ENCODE measurements around the gene AGPAT3. TPM values are rescaled to one million over a fixed set of nuclear protein-coding genes. Genes with fewer than 3 reads are reported as not detected.
A peak's percentile ranks its signal among the peaks of the same experiment; 100 is the strongest.

AGPAT3 gene
- polyA plus RNA-seq, 1 donor from 2014 or later: 8.8 TPM

GRCh38 chr21:43847301-43847700 is 17.7 kb upstream of the AGPAT3 start:
- no peaks in the 10 kb centered on the region for H3K36me3 Mint-ChIP-seq

GRCh38 chr21:43848771-43849170 is 16.3 kb upstream of the AGPAT3 start:
- Mint-ChIP-seq H3K4me3 (no peak overlapping the region), H3K27ac (no peak overlapping the region), H3K36me3 (no peaks in the 10 kb centered on the region), H3K9me3 (peaks cover 0 to 7% (median 1%) of the 10 kb centered on the region in 3 donors), H3K27me3 (no peaks in the 10 kb centered on the region), H3K4me1 (no peaks in the 10 kb centered on the region)

More at GRCh38 chr21:43847301-43847700, 17.7 kb upstream of the AGPAT3 start:
- peak overlapping the region in 1 of 3 donors; percentile 20 for H3K27ac Mint-ChIP-seq
- no peak overlapping the region for H3K4me3 Mint-ChIP-seq
- H3K4me1 Mint-ChIP-seq: peaks cover 4 to 5% (median 4%) of the 10 kb centered on the region in 3 donors
- peaks cover 0 to 7% (median 1%) of the 10 kb centered on the region in 3 donors for H3K9me3 Mint-ChIP-seq
- H3K27me3 Mint-ChIP-seq: no peaks in the 10 kb centered on the region

GRCh38 chr21:43849532-43850299 is 15.3 kb upstream of the AGPAT3 start:
- Mint-ChIP-seq H3K27ac (no peak overlapping the region), H3K9me3 (peaks cover 0 to 7% (median 1%) of the 10 kb centered on the region in 3 donors), H3K4me1 (peaks cover 0 to 2% (median under 1%) of the 10 kb centered on the region in 3 donors), H3K4me3 (no peak overlapping the region), H3K36me3 (no peaks in the 10 kb centered on the region), H3K27me3 (no peaks in the 10 kb centered on the region)

- Mint-ChIP-seq H3K4me1 (peaks cover 3 to 9% (median 5%) of the 10 kb centered on the region in 3 donors), H3K36me3 (no peaks in the 10 kb centered on the region), H3K4me3 (no peak overlapping the region), H3K9me3 (peaks cover 0 to 7% (median 1%) of the 10 kb centered on the region in 3 donors), H3K27me3 (peaks cover 2% of the 10 kb centered on the region), H3K27ac (no peak overlapping the region)
Measured at GRCh38 chr21:43850728-43851295, 14.2 kb upstream of the AGPAT3 start.

- Mint-ChIP-seq H3K36me3 (no peaks in the 10 kb centered on the region), H3K4me1 (peaks cover 3 to 13% (median 5%) of the 10 kb centered on the region in 3 donors), H3K4me3 (no peak overlapping the region), H3K27ac (no peak overlapping the region), H3K9me3 (peaks cover 0 to 7% (median 1%) of the 10 kb centered on the region in 3 donors), H3K27me3 (peaks cover 5% of the 10 kb centered on the region)
Measured at GRCh38 chr21:43851593-43851992, 13.4 kb upstream of the AGPAT3 start.

- no peak overlapping the region for H3K27ac Mint-ChIP-seq
- peak overlapping the region in 1 of 4 donors; percentile 32 for H3K4me3 Mint-ChIP-seq
- no peaks in the 10 kb centered on the region for H3K36me3 Mint-ChIP-seq
- peaks cover 3 to 13% (median 5%) of the 10 kb centered on the region in 3 donors for H3K4me1 Mint-ChIP-seq
- H3K27me3 Mint-ChIP-seq: peaks cover 6% of the 10 kb centered on the region
- H3K9me3 Mint-ChIP-seq: peaks cover 0 to 7% (median 1%) of the 10 kb centered on the region in 3 donors
Measured at GRCh38 chr21:43853851-43854772, 10.9 kb upstream of the AGPAT3 start.

GRCh38 chr21:43854773-43855633 is 10.0 kb upstream of the AGPAT3 start:
- Mint-ChIP-seq H3K36me3 (no peaks in the 10 kb centered on the region), H3K4me3 (peak overlapping the region in 3 of 4 donors; percentile 28 to 54 (median 32)), H3K27me3 (peaks cover 6% of the 10 kb centered on the region), H3K4me1 (peaks cover 3 to 13% (median 5%) of the 10 kb centered on the region in 3 donors), H3K9me3 (peaks cover 0 to 7% (median 1%) of the 10 kb centered on the region in 3 donors), H3K27ac (peak overlapping the region in 2 of 3 donors; percentile 53 to 71)

GRCh38 chr21:43855955-43856354 is 9.1 kb upstream of the AGPAT3 start:
- Mint-ChIP-seq H3K4me1 (peaks cover 3 to 13% (median 5%) of the 10 kb centered on the region in 3 donors), H3K27me3 (peaks cover 6% of the 10 kb centered on the region), H3K36me3 (no peaks in the 10 kb centered on the region), H3K4me3 (peak overlapping the region in 1 of 4 donors; percentile 52), H3K27ac (no peak overlapping the region), H3K9me3 (peaks cover 0 to 3% (median 1%) of the 10 kb centered on the region in 3 donors)

- Mint-ChIP-seq H3K27me3 (peaks cover 8% of the 10 kb centered on the region), H3K36me3 (no peaks in the 10 kb centered on the region), H3K9me3 (no peaks in the 10 kb centered on the region), H3K4me1 (peaks cover 5 to 18% (median 17%) of the 10 kb centered on the region in 3 donors), H3K4me3 (no peak overlapping the region), H3K27ac (peak overlapping the region in 1 of 3 donors; percentile 45)
Measured at GRCh38 chr21:43858806-43859648, 6.0 kb upstream of the AGPAT3 start.

- Mint-ChIP-seq H3K27ac (peak overlapping the region in 1 of 3 donors; percentile 45), H3K27me3 (peaks cover 8% of the 10 kb centered on the region), H3K36me3 (no peaks in the 10 kb centered on the region), H3K4me3 (peak overlapping the region in 1 of 4 donors; percentile 38), H3K4me1 (peaks cover 5 to 17% (median 15%) of the 10 kb centered on the region in 3 donors), H3K9me3 (no peaks in the 10 kb centered on the region)
Measured at GRCh38 chr21:43859747-43860214, 5.2 kb upstream of the AGPAT3 start.

- Mint-ChIP-seq H3K4me3 (peak overlapping the region in 1 of 4 donors; percentile 86), H3K9me3 (no peaks in the 10 kb centered on the region), H3K4me1 (peaks cover 5 to 21% (median 7%) of the 10 kb centered on the region in 3 donors), H3K36me3 (no peaks in the 10 kb centered on the region), H3K27me3 (peaks cover 3% of the 10 kb centered on the region), H3K27ac (peak overlapping the region in 2 of 3 donors; percentile 70 to 72)
Measured at GRCh38 chr21:43861706-43862105, 3.3 kb upstream of the AGPAT3 start.

GRCh38 chr21:43864313-43864961 is 586 bp upstream of the AGPAT3 start:
- peak overlapping the region in 2 of 4 donors; percentile 85 to 95 for H3K4me3 Mint-ChIP-seq
- peaks cover 14 to 49% (median 27%) of the 10 kb centered on the region in 3 donors for H3K4me1 Mint-ChIP-seq
- no peak overlapping the region for H3K27ac Mint-ChIP-seq
- H3K36me3 Mint-ChIP-seq: no peaks in the 10 kb centered on the region
- peaks cover 2% of the 10 kb centered on the region for H3K27me3 Mint-ChIP-seq
- H3K9me3 Mint-ChIP-seq: no peaks in the 10 kb centered on the region

Data from IgD-negative memory B cell (primary cell).